GM10266 (cell line): ENCODE results near the gene RAPGEF6.
"Not testable (repeated sequence)": the region's sequence is repeated elsewhere in the genome, so short reads cannot be mapped to it uniquely, and the experiment has no call there.

Experiments
- DNase-seq: peaks from one replicate; pipeline ENCODE4 v3.0.0; 2012; ENCODE audit errors: extremely low spot score
- CTCF ChIP-seq: IDR thresholded peaks from 2 replicates; pipeline ENCODE4 v1.5.1; 2012; ENCODE audit warnings: mild to moderate bottlenecking, low read depth; ENCODE audit not compliant: control insufficient read depth, insufficient read depth; ENCODE audit errors: missing control alignments

RAPGEF6 gene

DNA sequence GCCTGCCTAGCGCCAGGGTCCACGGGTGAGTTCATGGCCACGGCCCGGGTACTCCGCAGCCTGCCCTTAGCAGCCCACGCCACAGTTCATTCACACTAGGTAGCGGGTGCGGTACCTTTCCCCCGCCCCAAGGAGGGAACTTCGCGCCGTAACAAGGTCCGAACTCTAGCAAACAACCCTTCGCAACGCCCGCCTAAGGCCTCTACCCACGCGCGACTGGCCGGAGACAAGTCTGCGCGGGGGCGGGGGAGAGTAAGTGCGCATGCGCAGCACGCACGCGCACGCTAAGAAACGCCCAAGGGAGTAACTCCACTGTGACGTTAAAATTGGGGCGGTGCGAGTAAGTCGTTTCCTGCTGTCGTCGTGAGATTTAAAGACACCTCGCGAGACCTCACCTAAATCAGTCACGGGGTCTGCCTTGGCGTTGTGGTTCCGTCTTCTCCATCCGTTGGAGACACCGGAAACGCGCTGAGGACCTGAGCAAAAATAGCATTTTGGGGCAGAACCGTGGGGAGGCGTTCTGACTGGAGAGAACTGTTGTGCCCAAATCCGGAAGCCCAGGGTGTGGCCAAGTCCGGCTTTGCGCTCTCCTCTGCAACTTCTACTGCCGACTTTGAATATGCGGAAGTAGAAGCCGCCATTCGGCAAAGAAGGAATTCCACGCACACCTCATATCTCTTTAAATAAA lies at the start of gene RAPGEF6:
Gene RAPGEF6 (minus strand): TSS at position 234 of the 688 bp plus-strand sequence. CDS start 199 bp downstream, at position 35.
- TF ChIP-seq CTCF, result no peak
- DNase-seq, result peak; percentile 78

- no peak for DNase-seq
- no peak for TF ChIP-seq CTCF
These were observed 49.6 kb upstream of the RAPGEF6 start for GRCh38 chr5:131684595-131684994.

DNA sequence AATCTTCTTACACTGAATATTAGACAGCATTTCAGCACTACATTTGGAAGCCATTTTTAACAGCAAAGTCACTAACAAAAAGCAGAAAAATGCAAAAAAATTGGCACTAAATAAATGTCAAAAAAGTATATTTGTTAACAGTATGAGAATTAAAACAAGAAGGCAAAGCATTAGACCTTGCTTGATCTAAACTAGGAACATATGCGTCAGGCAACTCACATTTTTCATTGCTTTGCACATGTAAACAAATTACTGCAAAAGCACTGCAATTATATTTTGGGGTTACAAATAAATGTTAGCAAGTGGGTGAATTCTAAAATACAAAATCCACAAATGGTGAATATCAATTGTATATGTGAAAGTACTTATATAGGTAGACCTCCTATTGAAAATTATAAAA lies 49.0 kb upstream of the RAPGEF6 start:
- DNase-seq, result no peak
- no peak for TF ChIP-seq CTCF

DNA sequence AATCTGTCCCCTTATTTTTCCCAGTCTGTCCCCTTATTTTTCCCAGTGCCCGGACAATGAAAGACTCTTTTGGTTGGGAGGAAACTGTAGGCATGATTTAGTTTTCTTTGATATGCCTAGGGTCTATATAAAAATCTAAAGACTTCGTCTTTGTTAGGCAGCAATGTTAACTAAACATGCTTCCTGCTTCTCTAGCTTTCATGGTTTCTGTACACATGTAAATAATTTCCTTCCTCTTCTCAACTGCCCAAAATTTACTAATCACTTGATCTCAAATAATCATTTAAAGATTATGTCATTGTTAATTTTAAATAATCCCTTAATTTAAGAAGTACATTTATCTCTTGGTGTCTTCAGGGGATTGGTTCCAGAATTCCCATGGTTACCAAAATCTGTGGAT lies 47.8 kb upstream of the RAPGEF6 start:
- TF ChIP-seq CTCF, result no peak
- no peak for DNase-seq

- DNase-seq, result no peak
- TF ChIP-seq CTCF, result no peak
These were observed 47.1 kb upstream of the RAPGEF6 start for GRCh38 chr5:131682175-131682574.

GRCh38 chr5:131679911-131680310 lies 44.9 kb upstream of the RAPGEF6 start:
- no peak for TF ChIP-seq CTCF
- DNase-seq, result no peak

- DNase-seq, result not testable (repeated sequence)
These were observed 43.2 kb upstream of the RAPGEF6 start for GRCh38 chr5:131678273-131678672.

DNA sequence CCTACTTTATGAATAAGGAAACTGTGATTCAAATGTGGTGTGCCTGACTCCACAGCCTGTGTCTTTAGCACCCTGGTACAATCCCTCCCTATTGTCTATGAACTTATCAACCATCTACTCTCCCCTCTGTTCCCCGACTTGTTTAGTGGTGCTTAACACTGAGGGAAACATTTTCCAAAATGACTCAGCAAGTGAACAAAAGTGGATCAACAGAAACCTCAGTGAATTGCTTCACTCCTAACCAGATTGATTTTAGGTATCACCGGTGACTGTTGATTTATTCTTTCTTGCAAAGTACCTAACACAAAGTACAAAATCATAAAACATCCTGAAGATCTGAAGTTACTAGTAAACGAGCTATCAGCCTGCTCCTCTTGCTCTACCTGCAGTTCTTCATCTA lies 42.1 kb upstream of the RAPGEF6 start:
- no peak for TF ChIP-seq CTCF
- no peak for DNase-seq
